Astrocyte of the cerebellum (primary cell): ENCODE results near the gene ZNF710.

Source experiments
- DNase-seq: peaks from one replicate; pipeline ENCODE4 v3.0.0-alpha.2; 2011; ENCODE audit warnings: low read depth
- H3K4me3 ChIP-seq: 2 replicates; pipeline ENCODE4 v1.5.1; 2011; ENCODE audit warnings: mild to moderate bottlenecking, low read depth, low read length, moderate library complexity
- in situ Hi-C: cut with HindIII; loops from 2 replicates; pipeline ENCODE4 v1.10.0; 2017; ENCODE audit warnings: low sequenced_read_pairs
- TF ChIP-seq, protein P1 (sequence below): IDR thresholded peaks from 2 replicates; pipeline ENCODE4 v1.5.1; 2012; ENCODE audit warnings: low read length, low read depth, moderate library complexity, mild to moderate bottlenecking; ENCODE audit errors: missing control alignments

Gene ZNF710

DNA sequence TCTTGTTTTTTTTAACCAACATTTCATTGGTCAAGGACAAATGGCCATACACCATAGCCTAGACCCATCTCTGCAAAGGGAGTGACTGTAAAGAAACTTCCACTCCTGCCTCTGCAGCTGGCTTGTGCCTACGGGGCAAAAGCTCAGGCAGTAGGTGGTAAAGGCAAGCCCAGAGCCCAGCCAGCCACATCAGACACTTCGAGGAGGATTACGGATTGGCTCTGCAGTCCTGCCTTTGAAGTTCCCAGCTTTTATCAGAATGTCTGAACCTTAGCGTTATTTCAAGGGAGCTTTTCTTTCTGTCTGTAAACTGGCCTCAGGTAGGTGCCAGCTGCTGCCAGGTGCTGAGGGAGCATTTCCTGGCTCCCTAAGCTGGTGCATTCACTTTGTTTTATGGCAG, 15.6 kb downstream of the ZNF710 start:
- in situ Hi-C loops: no loop called here
- DNase-seq: no peak
- H3K4me3 ChIP-seq: no peak overlapping the region
- TF ChIP-seq, protein P1, sequence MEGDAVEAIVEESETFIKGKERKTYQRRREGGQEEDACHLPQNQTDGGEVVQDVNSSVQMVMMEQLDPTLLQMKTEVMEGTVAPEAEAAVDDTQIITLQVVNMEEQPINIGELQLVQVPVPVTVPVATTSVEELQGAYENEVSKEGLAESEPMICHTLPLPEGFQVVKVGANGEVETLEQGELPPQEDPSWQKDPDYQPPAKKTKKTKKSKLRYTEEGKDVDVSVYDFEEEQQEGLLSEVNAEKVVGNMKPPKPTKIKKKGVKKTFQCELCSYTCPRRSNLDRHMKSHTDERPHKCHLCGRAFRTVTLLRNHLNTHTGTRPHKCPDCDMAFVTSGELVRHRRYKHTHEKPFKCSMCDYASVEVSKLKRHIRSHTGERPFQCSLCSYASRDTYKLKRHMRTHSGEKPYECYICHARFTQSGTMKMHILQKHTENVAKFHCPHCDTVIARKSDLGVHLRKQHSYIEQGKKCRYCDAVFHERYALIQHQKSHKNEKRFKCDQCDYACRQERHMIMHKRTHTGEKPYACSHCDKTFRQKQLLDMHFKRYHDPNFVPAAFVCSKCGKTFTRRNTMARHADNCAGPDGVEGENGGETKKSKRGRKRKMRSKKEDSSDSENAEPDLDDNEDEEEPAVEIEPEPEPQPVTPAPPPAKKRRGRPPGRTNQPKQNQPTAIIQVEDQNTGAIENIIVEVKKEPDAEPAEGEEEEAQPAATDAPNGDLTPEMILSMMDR: no peak

DNA sequence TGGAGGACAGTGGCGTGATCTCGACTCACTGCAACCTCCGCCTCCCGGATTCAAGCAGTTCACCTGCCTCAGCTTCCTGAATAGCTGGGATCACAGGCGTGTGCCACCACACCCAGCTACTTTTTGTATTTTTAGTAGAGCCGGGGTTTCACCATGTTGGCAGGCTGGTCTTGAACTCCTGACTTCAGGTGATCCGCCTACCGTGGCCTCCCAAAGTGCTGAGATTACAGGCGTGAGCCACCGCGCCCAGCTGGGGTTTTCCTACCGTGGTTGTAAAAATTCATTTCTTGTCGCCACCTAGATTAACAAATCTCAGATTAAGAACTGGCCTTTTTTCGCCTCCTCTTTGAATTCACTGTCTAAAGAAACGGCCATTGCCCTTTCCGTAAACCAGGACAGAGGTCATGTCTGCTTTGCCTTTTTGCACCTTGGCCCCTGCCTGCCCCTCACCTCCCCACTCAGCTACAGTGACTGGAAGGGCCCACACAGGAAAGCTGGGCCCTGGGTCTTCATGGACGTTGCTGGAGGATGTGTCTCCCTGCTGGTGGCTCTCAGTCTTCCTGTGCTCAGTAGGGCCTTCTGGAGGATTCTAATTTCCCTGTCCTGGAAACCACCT, 17.2 kb downstream of the ZNF710 start:
- TF ChIP-seq, protein P1: no peak
- no peak for DNase-seq
- in situ Hi-C loops: no loop called here
- no peak overlapping the region for H3K4me3 ChIP-seq

DNA sequence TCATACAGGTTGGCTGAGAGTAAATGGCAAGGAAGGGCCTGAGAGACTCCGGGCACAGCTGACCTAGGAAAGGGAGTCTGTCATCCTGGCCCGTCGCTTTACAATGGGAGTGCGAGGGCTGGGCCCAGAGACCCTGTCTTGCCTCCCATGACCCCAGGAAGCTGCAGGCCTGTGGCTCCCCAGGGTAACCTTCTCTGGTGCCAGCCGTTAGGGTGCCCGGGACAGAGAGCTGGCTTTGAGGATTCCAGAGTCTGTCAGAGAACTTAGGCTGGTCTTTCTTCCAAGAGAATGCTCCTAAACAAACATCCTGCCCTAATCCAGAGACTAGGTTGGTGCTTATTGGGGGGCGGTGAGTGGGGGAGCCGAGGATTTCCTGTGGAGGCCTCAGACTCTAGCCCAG, 18.5 kb downstream of the ZNF710 start:
- in situ Hi-C loops: no loop called here
- TF ChIP-seq, protein P1: no peak
- DNase-seq: no peak
- H3K4me3 ChIP-seq: no peak overlapping the region

DNA sequence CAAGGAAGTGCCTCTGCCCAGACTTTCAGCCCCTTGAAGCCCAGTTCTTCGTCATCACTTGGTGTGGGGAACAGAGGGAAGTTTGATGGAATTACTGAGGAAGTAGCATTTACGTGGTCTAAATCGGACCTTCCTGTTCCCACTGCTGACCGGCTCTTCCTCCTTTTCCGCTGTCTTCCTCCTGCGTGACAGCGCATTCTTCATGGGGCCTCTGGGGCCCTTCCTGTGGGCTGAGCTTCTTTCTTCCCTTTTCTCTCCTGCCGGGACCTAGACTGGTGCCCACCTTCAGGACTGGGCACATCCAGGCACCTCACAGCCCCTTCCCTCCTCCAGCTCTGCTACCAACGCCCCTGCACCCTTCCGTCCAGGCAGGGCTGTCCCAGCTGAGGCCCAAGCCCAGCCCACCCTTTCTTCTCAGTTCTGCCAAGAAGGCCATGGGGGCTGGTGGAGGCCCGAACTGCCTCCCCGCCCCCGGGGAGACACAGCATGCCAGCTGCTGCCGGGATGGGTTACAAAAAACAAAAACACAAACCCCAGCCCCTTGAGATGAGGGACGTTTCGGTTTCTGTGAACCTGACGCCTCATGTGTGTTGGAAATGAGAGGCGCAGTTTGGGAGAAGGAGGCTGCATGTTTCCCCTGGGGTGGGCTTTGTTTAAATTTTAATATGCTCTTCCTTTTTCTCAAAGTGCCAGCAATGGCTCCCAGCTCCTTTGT, 19.1 kb downstream of the ZNF710 start:
- no peak overlapping the region for H3K4me3 ChIP-seq
- in situ Hi-C loops: no loop called here
- TF ChIP-seq, protein P1: no peak
- DNase-seq: no peak

DNA sequence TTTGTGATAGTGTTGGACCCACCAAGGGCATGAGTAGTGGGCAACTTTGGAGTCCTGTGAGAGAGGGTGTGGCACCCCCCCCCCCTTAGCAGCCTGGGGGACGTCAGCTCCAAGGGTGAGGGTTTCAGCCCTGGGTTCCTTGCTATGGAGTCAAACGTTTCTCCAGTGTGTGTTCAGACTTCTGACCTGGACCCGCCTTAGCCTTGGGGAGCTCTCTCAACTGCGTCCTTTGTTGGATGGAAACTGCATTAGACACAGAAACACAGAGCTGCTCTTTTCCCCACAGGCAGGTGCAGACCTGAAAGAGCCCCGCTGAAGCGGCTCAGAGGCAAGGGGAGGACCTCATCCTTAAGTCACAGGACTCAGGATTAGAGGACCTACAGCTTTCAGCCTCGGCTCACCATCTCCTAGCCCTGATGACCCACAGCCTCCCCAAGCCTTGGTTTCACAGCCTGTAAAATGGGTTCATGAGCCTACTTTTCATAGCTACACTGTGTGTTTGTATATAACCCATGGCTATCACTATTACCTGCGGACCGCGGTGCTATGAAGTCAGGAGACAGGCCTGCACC, 19.9 kb downstream of the ZNF710 start:
- in situ Hi-C loops: no loop called here
- no peak overlapping the region for H3K4me3 ChIP-seq
- TF ChIP-seq, protein P1: no peak
- DNase-seq: no peak

DNA sequence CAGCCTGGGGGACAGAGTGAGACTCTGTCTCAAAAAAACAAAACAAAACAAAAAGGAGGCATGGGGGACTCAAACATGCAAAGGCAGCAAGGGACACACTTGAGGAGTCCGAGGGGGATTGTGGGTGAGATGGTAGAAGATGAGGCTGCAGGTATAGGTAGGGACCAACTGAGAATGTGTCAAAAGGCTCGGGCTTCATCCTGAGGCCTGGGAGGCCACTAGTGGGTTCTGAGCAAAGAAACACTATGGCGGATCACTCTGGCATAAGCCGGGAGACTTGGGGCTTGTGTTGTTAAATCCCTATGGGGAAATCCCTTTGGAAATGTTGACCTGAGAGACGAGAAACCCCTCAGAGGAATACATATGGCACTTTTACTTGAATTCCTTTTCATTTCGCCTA, 21.2 kb downstream of the ZNF710 start:
- TF ChIP-seq, protein P1: no peak
- in situ Hi-C loops: no loop called here
- H3K4me3 ChIP-seq: no peak overlapping the region
- no peak for DNase-seq
